Measurements from ENCODE around the gene USE1. TPM values are rescaled to one million over a fixed set of nuclear protein-coding genes. Genes with fewer than 3 reads are reported as not detected.
"Not testable (repeated sequence)": the region's sequence is repeated elsewhere in the genome, so short reads cannot be mapped to it uniquely, and the experiment has no call there.

The USE1 gene
- total and polyA plus RNA-seq, 7 experiments from 2014 or later = 24.7 to 68.3 (median 46.2) TPM

GRCh38 chr19:17185590-17185989 lies 29.6 kb upstream of the USE1 start:
- Histone ChIP-seq H3K9me3 (ENCODE audit: control insufficient read depth in 2 of 3, low read length in 3 of 3) (no peaks in the 10 kb centered on the region), H3K36me3 (ENCODE audit: control insufficient read depth in 2 of 3, insufficient read depth in 3 of 3, low read length in 3 of 3) (peaks cover 0 to 58% (median 4%) of the 10 kb centered on the region in 3 experiments), H3K27me3 (ENCODE audit: control insufficient read depth in 2 of 2, insufficient read depth in 2 of 2, low read length in 2 of 2) (no peaks in the 10 kb centered on the region), H3K27ac (ENCODE audit: low read depth, low read length) (no peak overlapping the region), H3K4me1 (ENCODE audit: control insufficient read depth in 2 of 2, insufficient read depth in 2 of 2, low read length in 2 of 2) (peaks cover 13 to 16% of the 10 kb centered on the region in 2 donors), H3K4me3 (ENCODE audit: low read length) (no peak overlapping the region)
- CTCF ChIA-PET = interaction anchor here (1.6 kb wide), 1 partner anchor 21 kb away, joined by 5 read pairs; no protein-coding TSS in a partner anchor
- intact Hi-C loops (cut with micrococcal nuclease) = loop anchor here in 1 of 2 donors (2.0 kb wide), 1 partner anchor 111 kb away; the partner anchor contains the start of genes HAUS8 and MYO9B
- no peaks in the 10 kb centered on the region for H3K27me3 Mint-ChIP-seq
- peak overlapping the region in 4 of 9 donors; percentile 33 to 99 (median 76) for H3K27ac Mint-ChIP-seq
- peaks cover 0 to 38% (median 4%) of the 10 kb centered on the region in 5 donors for H3K36me3 Mint-ChIP-seq
- no peak for DNase-seq
- H3K4me3 Mint-ChIP-seq = peak overlapping the region in 3 of 10 donors; percentile 12 to 89 (median 21)
- POLR2A ChIA-PET = interaction anchor here (0.6 to 4.2 kb wide), 4 partner anchors 50 to 948 kb away, joined by 3 to 33 read pairs (median 9); partner anchors contain the start of genes HAUS8 and MYO9B
- peaks cover 0 to 4% (median 0%) of the 10 kb centered on the region in 11 donors for H3K9me3 Mint-ChIP-seq
- ATAC-seq = no peak
- H3K4me1 Mint-ChIP-seq = peaks cover 16 to 29% (median 20%) of the 10 kb centered on the region in 7 donors

GRCh38 chr19:17191736-17192135 lies 23.4 kb upstream of the USE1 start:
- intact Hi-C loops (cut with micrococcal nuclease); H3K27me3 Mint-ChIP-seq; H3K27ac Mint-ChIP-seq; ATAC-seq; H3K27ac ChIP-seq (ENCODE audit: low read depth, low read length); H3K4me3 Mint-ChIP-seq; H3K4me1 Mint-ChIP-seq; DNase-seq; H3K27me3 ChIP-seq (ENCODE audit: control insufficient read depth in 2 of 2, insufficient read depth in 2 of 2, low read length in 2 of 2); H3K4me1 ChIP-seq (ENCODE audit: control insufficient read depth in 2 of 2, insufficient read depth in 2 of 2, low read length in 2 of 2); H3K9me3 ChIP-seq (ENCODE audit: control insufficient read depth in 2 of 3, low read length in 3 of 3); H3K9me3 Mint-ChIP-seq; H3K4me3 ChIP-seq (ENCODE audit: low read length): not testable (repeated sequence)
- H3K36me3 ChIP-seq (ENCODE audit: control insufficient read depth in 2 of 3, insufficient read depth in 3 of 3, low read length in 3 of 3) = peaks cover 15 to 93% (median 34%) of the 10 kb centered on the region in 3 experiments
- peaks cover 4 to 40% (median 13%) of the 10 kb centered on the region in 5 donors for H3K36me3 Mint-ChIP-seq
- ChIA-PET CTCF (interaction anchor here (1.3 kb wide), 1 partner anchor 12 kb away, joined by 3 read pairs; no protein-coding TSS in a partner anchor), POLR2A (interaction anchor here (1.5 kb wide), 1 partner anchor 23 kb away, joined by 3 read pairs; the partner anchor contains the start of gene USE1)

GRCh38 chr19:17192751-17193150 lies 22.4 kb upstream of the USE1 start:
- Histone ChIP-seq H3K4me1 (ENCODE audit: control insufficient read depth in 2 of 2, insufficient read depth in 2 of 2, low read length in 2 of 2) (no peaks in the 10 kb centered on the region), H3K9me3 (ENCODE audit: control insufficient read depth in 2 of 3, low read length in 3 of 3) (no peaks in the 10 kb centered on the region), H3K4me3 (ENCODE audit: low read length) (no peak overlapping the region), H3K36me3 (ENCODE audit: control insufficient read depth in 2 of 3, insufficient read depth in 3 of 3, low read length in 3 of 3) (peaks cover 15 to 91% (median 34%) of the 10 kb centered on the region in 3 experiments), H3K27ac (ENCODE audit: low read depth, low read length) (no peak overlapping the region), H3K27me3 (ENCODE audit: control insufficient read depth in 2 of 2, insufficient read depth in 2 of 2, low read length in 2 of 2) (no peaks in the 10 kb centered on the region)
- intact Hi-C loops (cut with micrococcal nuclease) = no loop called here
- Mint-ChIP-seq H3K4me3 (no peak overlapping the region), H3K4me1 (peaks cover 0 to 7% (median 0%) of the 10 kb centered on the region in 7 donors), H3K27me3 (no peaks in the 10 kb centered on the region), H3K36me3 (peaks cover 4 to 43% (median 19%) of the 10 kb centered on the region in 5 donors), H3K9me3 (no peaks in the 10 kb centered on the region), H3K27ac (no peak overlapping the region)
- ChIA-PET POLR2A (interaction anchor here (1.5 kb wide), 1 partner anchor 22 kb away, joined by 3 read pairs; the partner anchor contains the start of gene USE1), CTCF (interaction anchor here (1.1 to 1.3 kb wide), 2 partner anchors 8 to 11 kb away, joined by 3 read pairs; no protein-coding TSS in a partner anchor)
- ATAC-seq (no peak), DNase-seq (no peak)

- H3K36me3 Mint-ChIP-seq = peaks cover 4 to 47% (median 25%) of the 10 kb centered on the region in 5 donors
- H3K4me1 ChIP-seq (ENCODE audit: control insufficient read depth in 2 of 2, insufficient read depth in 2 of 2, low read length in 2 of 2) = no peaks in the 10 kb centered on the region
- no peak overlapping the region for H3K27ac ChIP-seq (ENCODE audit: low read depth, low read length)
- H3K4me1 Mint-ChIP-seq = peaks cover 0 to 7% (median 0%) of the 10 kb centered on the region in 7 donors
- H3K4me3 Mint-ChIP-seq = no peak overlapping the region
- no peak overlapping the region for H3K4me3 ChIP-seq (ENCODE audit: low read length)
- H3K9me3 ChIP-seq (ENCODE audit: control insufficient read depth in 2 of 3, low read length in 3 of 3) = no peaks in the 10 kb centered on the region
- no peaks in the 10 kb centered on the region for H3K27me3 ChIP-seq (ENCODE audit: control insufficient read depth in 2 of 2, insufficient read depth in 2 of 2, low read length in 2 of 2)
- H3K9me3 Mint-ChIP-seq = peaks cover 0 to 2% (median 0%) of the 10 kb centered on the region in 11 donors
- intact Hi-C loops (cut with micrococcal nuclease) = no loop called here
- no peak for DNase-seq
- CTCF ChIA-PET = no interaction called here
- no peaks in the 10 kb centered on the region for H3K27me3 Mint-ChIP-seq
- peaks cover 15 to 87% (median 32%) of the 10 kb centered on the region in 3 experiments for H3K36me3 ChIP-seq (ENCODE audit: control insufficient read depth in 2 of 3, insufficient read depth in 3 of 3, low read length in 3 of 3)
- POLR2A ChIA-PET = interaction anchor here (0.9 kb wide), 1 partner anchor 118 kb away, joined by 3 read pairs; no protein-coding TSS in a partner anchor
- peak overlapping the region in 2 of 9 donors; percentile 24 to 67 for H3K27ac Mint-ChIP-seq
- ATAC-seq = no peak
These were observed 20.5 kb upstream of the USE1 start for GRCh38 chr19:17194608-17195007.

- intact Hi-C loops (cut with micrococcal nuclease) = no loop called here
- Histone ChIP-seq H3K27me3 (ENCODE audit: control insufficient read depth in 2 of 2, insufficient read depth in 2 of 2, low read length in 2 of 2) (no peaks in the 10 kb centered on the region), H3K9me3 (ENCODE audit: control insufficient read depth in 2 of 3, low read length in 3 of 3) (no peaks in the 10 kb centered on the region), H3K36me3 (ENCODE audit: control insufficient read depth in 2 of 3, insufficient read depth in 3 of 3, low read length in 3 of 3) (peaks cover 15 to 83% (median 33%) of the 10 kb centered on the region in 3 experiments), H3K4me1 (ENCODE audit: control insufficient read depth in 2 of 2, insufficient read depth in 2 of 2, low read length in 2 of 2) (no peaks in the 10 kb centered on the region), H3K4me3 (ENCODE audit: low read length) (no peak overlapping the region), H3K27ac (ENCODE audit: low read depth, low read length) (no peak overlapping the region)
- Mint-ChIP-seq H3K4me1 (peaks cover 0 to 7% (median 0%) of the 10 kb centered on the region in 7 donors), H3K4me3 (no peak overlapping the region), H3K9me3 (peaks cover 0 to 2% (median 0%) of the 10 kb centered on the region in 11 donors), H3K36me3 (peaks cover 4 to 46% (median 27%) of the 10 kb centered on the region in 5 donors), H3K27me3 (no peaks in the 10 kb centered on the region), H3K27ac (peak overlapping the region in 2 of 9 donors; percentile 24 to 28)
- DNase-seq (no peak), ATAC-seq (no peak)
- POLR2A ChIA-PET = no interaction called here
- CTCF ChIA-PET = interaction anchor here (0.8 kb wide), 1 partner anchor 87 kb away, joined by 3 read pairs; no protein-coding TSS in a partner anchor
These were observed 20.1 kb upstream of the USE1 start for GRCh38 chr19:17195106-17195505.

- Mint-ChIP-seq H3K36me3 (peaks cover 0 to 49% (median 29%) of the 10 kb centered on the region in 5 donors), H3K27me3 (no peaks in the 10 kb centered on the region), H3K27ac (peak overlapping the region in 4 of 9 donors; percentile 1 to 43 (median 14)), H3K4me3 (no peak overlapping the region), H3K9me3 (peaks cover 0 to 2% (median 0%) of the 10 kb centered on the region in 11 donors), H3K4me1 (peaks cover 0 to 7% (median 0%) of the 10 kb centered on the region in 7 donors)
- no peak overlapping the region for H3K4me3 ChIP-seq (ENCODE audit: low read length)
- intact Hi-C loops (cut with micrococcal nuclease) = no loop called here
- no peaks in the 10 kb centered on the region for H3K4me1 ChIP-seq (ENCODE audit: control insufficient read depth in 2 of 2, insufficient read depth in 2 of 2, low read length in 2 of 2)
- H3K27me3 ChIP-seq (ENCODE audit: control insufficient read depth in 2 of 2, insufficient read depth in 2 of 2, low read length in 2 of 2) = no peaks in the 10 kb centered on the region
- ATAC-seq (no peak), DNase-seq (no peak)
- peaks cover 14 to 83% (median 40%) of the 10 kb centered on the region in 3 experiments for H3K36me3 ChIP-seq (ENCODE audit: control insufficient read depth in 2 of 3, insufficient read depth in 3 of 3, low read length in 3 of 3)
- H3K27ac ChIP-seq (ENCODE audit: low read depth, low read length) = no peak overlapping the region
- ChIA-PET CTCF (no interaction called here), POLR2A (no interaction called here)
- no peaks in the 10 kb centered on the region for H3K9me3 ChIP-seq (ENCODE audit: control insufficient read depth in 2 of 3, low read length in 3 of 3)
These were observed 18.5 kb upstream of the USE1 start for GRCh38 chr19:17196610-17197009.

Data from naive thymus-derived CD4-positive, alpha-beta T cell (primary cell).